Natural killer cell (primary cell): Measurements from ENCODE around the gene KIF12. TPM values are rescaled to one million over a fixed set of nuclear protein-coding genes. Genes with fewer than 3 reads are reported as not detected.

Source experiments
- ATAC-seq, 3 donors: fragments of 150-1000 bp in 2 of 3; fragments of 200-7000 bp in 1 of 3; cut with Tn5 transposase; 1 replicate in 1 of 3; 2 replicates in 2 of 3; pipeline ENCODE4 v1.10.0; 2021; ENCODE audit warnings: mild to moderate bottlenecking in 2 of 3, moderate library complexity in 2 of 3
- DNase-seq, 2 donors: peaks; one replicate each; pipeline versions ENCODE4 v3.0.0 to v3.0.0-alpha.2; 2013 to 2021; ENCODE audit warnings: mixed read lengths in 1 of 2
- H3K27ac ChIP-seq: one replicate; pipeline ENCODE4 v1.5.1; 2013; ENCODE audit warnings: mild to moderate bottlenecking, low read length
- H3K27me3 ChIP-seq: one replicate; pipeline ENCODE4 v1.6.1; 2013; ENCODE audit warnings: low read length; ENCODE audit not compliant: control insufficient read depth, insufficient read depth
- H3K36me3 ChIP-seq: one replicate; pipeline ENCODE4 v1.6.1; 2013; ENCODE audit warnings: low read length; ENCODE audit not compliant: control insufficient read depth, insufficient read depth
- H3K4me1 ChIP-seq: one replicate; pipeline ENCODE4 v1.6.1; 2013; ENCODE audit warnings: low read length; ENCODE audit not compliant: control insufficient read depth, insufficient read depth
- H3K4me3 ChIP-seq: one replicate; pipeline ENCODE4 v1.5.1; 2013; ENCODE audit warnings: low read length
- H3K9me3 ChIP-seq: one replicate; pipeline ENCODE4 v1.6.1; 2013; ENCODE audit warnings: low read length; ENCODE audit not compliant: control insufficient read depth, insufficient read depth
- H3K27ac Mint-ChIP-seq, 2 donors: one replicate each; pipeline ENCODE4 v1.8.0; 2022; ENCODE audit warnings: mild to moderate bottlenecking in 2 of 2, mixed read lengths in 2 of 2, moderate library complexity in 1 of 2
- H3K27me3 Mint-ChIP-seq, 2 donors: one replicate each; pipeline ENCODE4 v1.8.0; 2022; ENCODE audit warnings: low read depth in 2 of 2, mixed read lengths in 2 of 2
- H3K36me3 Mint-ChIP-seq: one replicate; pipeline ENCODE4 v1.8.0; 2022; ENCODE audit warnings: mixed read lengths
- H3K4me1 Mint-ChIP-seq, 2 donors: one replicate each; pipeline ENCODE4 v1.8.0; 2022; ENCODE audit warnings: mixed read lengths in 2 of 2
- H3K4me3 Mint-ChIP-seq: one replicate; pipeline ENCODE4 v1.8.0; 2022; ENCODE audit warnings: mild to moderate bottlenecking, moderate library complexity, mixed read lengths
- H3K9me3 Mint-ChIP-seq, 2 donors: one replicate each; pipeline ENCODE4 v1.8.0; 2022; ENCODE audit warnings: mixed read lengths in 2 of 2
- WGBS: methylation state at CpG from one replicate; pipeline ENCODE4 v1.1.7; 2013; ENCODE audit warnings: missing lambda C conversion rate; ENCODE audit not compliant: insufficient coverage; 5-methylcytosine and 5-hydroxymethylcytosine counted together
- intact Hi-C: fragments of 100-400 bp; cut with micrococcal nuclease; formaldehyde crosslinking; loops from one replicate; pipeline ENCODE4 v1.14.2; 2022
- total RNA-seq, 4 donors: library from RNA; stranded (reverse); fragments of 120-200 nt in 1 of 4; gene quantifications; one replicate each; pipeline versions ENCODE4 v1.2.3 to v1.2.4, GENCODE V29; 2013 to 2022
- TF ChIP-seq, protein P1 (sequence below): fragments of 200-600 bp; IDR thresholded peaks from one replicate; pipeline ENCODE4 v1.8.0; 2022; ENCODE audit warnings: antibody characterized with exemption

KIF12 gene
- total RNA-seq, 3 donors from 2014 or later (not counting 1 experiment from before 2014, with no cell fraction given) = not detected

- Mint-ChIP-seq H3K9me3 (no peaks in the 10 kb centered on the region), H3K4me1 (no peaks in the 10 kb centered on the region), H3K27ac (no peak overlapping the region), H3K4me3 (no peak overlapping the region), H3K27me3 (no peaks in the 10 kb centered on the region), H3K36me3 (no peaks in the 10 kb centered on the region)
- H3K36me3 ChIP-seq = peaks cover 6% of the 10 kb centered on the region
- H3K4me1 ChIP-seq = no peaks in the 10 kb centered on the region
- no peak overlapping the region for H3K27ac ChIP-seq
- ATAC-seq (no peak), DNase-seq (no peak)
- no peak overlapping the region for H3K4me3 ChIP-seq
- H3K27me3 ChIP-seq = no peaks in the 10 kb centered on the region
- TF ChIP-seq, protein P1, sequence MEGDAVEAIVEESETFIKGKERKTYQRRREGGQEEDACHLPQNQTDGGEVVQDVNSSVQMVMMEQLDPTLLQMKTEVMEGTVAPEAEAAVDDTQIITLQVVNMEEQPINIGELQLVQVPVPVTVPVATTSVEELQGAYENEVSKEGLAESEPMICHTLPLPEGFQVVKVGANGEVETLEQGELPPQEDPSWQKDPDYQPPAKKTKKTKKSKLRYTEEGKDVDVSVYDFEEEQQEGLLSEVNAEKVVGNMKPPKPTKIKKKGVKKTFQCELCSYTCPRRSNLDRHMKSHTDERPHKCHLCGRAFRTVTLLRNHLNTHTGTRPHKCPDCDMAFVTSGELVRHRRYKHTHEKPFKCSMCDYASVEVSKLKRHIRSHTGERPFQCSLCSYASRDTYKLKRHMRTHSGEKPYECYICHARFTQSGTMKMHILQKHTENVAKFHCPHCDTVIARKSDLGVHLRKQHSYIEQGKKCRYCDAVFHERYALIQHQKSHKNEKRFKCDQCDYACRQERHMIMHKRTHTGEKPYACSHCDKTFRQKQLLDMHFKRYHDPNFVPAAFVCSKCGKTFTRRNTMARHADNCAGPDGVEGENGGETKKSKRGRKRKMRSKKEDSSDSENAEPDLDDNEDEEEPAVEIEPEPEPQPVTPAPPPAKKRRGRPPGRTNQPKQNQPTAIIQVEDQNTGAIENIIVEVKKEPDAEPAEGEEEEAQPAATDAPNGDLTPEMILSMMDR = no peak
- intact Hi-C loops = no loop called here
- 91% methylated on average over 6 of the region's 11 CpGs for WGBS
- H3K9me3 ChIP-seq = no peaks in the 10 kb centered on the region
Measured at GRCh38 chr9:114050226-114050568, 48.9 kb downstream of the KIF12 start.

DNA sequence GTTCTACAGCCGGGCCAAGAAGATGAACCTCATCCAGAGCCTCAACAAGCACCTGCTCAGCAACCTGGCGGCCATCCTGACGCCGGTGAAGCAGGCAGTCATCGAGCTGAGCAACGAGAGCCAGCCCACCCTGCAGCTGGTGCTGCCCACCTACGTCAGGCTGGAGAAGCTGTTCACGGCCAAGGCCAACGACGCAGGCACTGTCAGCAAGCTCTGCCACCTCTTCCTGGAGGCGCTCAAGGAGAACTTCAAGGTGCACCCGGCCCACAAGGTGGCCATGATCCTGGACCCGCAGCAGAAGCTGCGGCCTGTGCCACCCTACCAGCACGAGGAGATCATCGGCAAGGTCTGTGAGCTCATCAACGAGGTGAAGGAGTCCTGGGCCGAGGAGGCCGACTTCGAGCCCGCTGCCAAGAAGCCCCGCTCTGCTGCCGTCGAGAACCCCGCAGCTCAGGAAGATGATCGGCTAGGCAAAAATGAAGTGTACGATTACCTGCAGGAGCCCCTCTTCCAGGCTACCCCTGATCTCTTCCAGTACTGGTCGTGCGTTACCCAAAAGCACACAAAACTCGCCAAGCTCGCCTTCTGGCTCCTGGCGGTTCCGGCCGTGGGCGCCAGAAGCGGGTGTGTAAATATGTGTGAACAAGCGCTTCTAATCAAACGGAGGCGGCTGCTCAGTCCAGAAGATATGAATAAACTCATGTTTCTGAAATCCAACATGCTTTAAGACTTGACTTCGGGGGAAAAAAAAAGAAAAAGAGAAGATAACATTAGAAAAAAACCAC, 49.5 kb downstream of the KIF12 start:
- intact Hi-C loops = no loop called here
- Histone ChIP-seq H3K4me3 (no peak overlapping the region), H3K27me3 (no peaks in the 10 kb centered on the region), H3K4me1 (no peaks in the 10 kb centered on the region), H3K9me3 (no peaks in the 10 kb centered on the region), H3K27ac (no peak overlapping the region), H3K36me3 (peaks cover 6% of the 10 kb centered on the region)
- Mint-ChIP-seq H3K9me3 (no peaks in the 10 kb centered on the region), H3K4me3 (no peak overlapping the region), H3K36me3 (no peaks in the 10 kb centered on the region), H3K27me3 (no peaks in the 10 kb centered on the region), H3K27ac (no peak overlapping the region), H3K4me1 (no peaks in the 10 kb centered on the region)
- ATAC-seq (no peak), DNase-seq (no peak)
- TF ChIP-seq, protein P1 = no peak
- 96% methylated on average over 39 of the region's 40 CpGs for WGBS

GRCh38 chr9:114048533-114049415, 50.3 kb downstream of the KIF12 start:
- TF ChIP-seq, protein P1 = no peak
- Histone ChIP-seq H3K27me3 (no peaks in the 10 kb centered on the region), H3K4me1 (no peaks in the 10 kb centered on the region), H3K36me3 (peaks cover 6% of the 10 kb centered on the region), H3K9me3 (no peaks in the 10 kb centered on the region), H3K27ac (no peak overlapping the region), H3K4me3 (no peak overlapping the region)
- DNase-seq (no peak), ATAC-seq (no peak)
- no peak overlapping the region for H3K4me3 Mint-ChIP-seq
- no peak overlapping the region for H3K27ac Mint-ChIP-seq
- no peaks in the 10 kb centered on the region for H3K36me3 Mint-ChIP-seq
- H3K27me3 Mint-ChIP-seq = no peaks in the 10 kb centered on the region
- H3K4me1 Mint-ChIP-seq = no peaks in the 10 kb centered on the region
- intact Hi-C loops = no loop called here
- H3K9me3 Mint-ChIP-seq = no peaks in the 10 kb centered on the region
- 95% methylated on average over 44 of the region's 44 CpGs for WGBS
